Tibial nerve (tissue), 4 donors: ENCODE measurements around the gene WDR91.

Experiments used
- CTCF ChIP-seq, 5 experiments: fragments of 200-600 bp in 3 of 5; fragments of 450-650 bp in 2 of 5; sonication (generic) in 3 of 5; IDR thresholded peaks; one replicate each; pipeline ENCODE4 v1.5.1; 2016 to 2019; ENCODE audit warnings: antibody characterized with exemption in 5 of 5, mild to moderate bottlenecking in 3 of 5, moderate library complexity in 2 of 5
- EP300 ChIP-seq, 2 donors: sonication (generic); formaldehyde crosslinking; IDR thresholded peaks; one replicate each; pipeline ENCODE4 v1.6.1; 2017; ENCODE audit warnings: antibody characterized with exemption in 2 of 2, mild to moderate bottlenecking in 1 of 2
- POLR2A ChIP-seq, 2 donors: fragments of 450-650 bp; IDR thresholded peaks; one replicate each; pipeline ENCODE4 v1.6.1; 2017; ENCODE audit warnings: antibody characterized with exemption in 2 of 2, mild to moderate bottlenecking in 2 of 2, moderate library complexity in 2 of 2

- no peak for TF ChIP-seq POLR2A (IDR thresholded peaks at IDR 0.05)
- TF ChIP-seq CTCF (IDR thresholded peaks at IDR 0.05): no peak
- TF ChIP-seq EP300 (IDR thresholded peaks at IDR 0.05): no peak
Measured at GRCh38 chr7:135195156-135195555, 16.2 kb downstream of the WDR91 start.
